Prostate gland (tissue), 2 donors: ENCODE measurements around the gene SMARCA1.

Experiments used
- POLR2A ChIP-seq: fragments of 450-650 bp; IDR thresholded peaks from one replicate; pipeline ENCODE4 v1.6.1; 2016; ENCODE audit warnings: antibody characterized with exemption, mild to moderate bottlenecking
- TF ChIP-seq, protein P1 (sequence below), 4 experiments: fragments of 200-600 bp in 2 of 4; fragments of 450-650 bp in 2 of 4; sonication (generic) in 2 of 4; IDR thresholded peaks; 1 replicate in 3 of 4; 2 replicates in 1 of 4; pipeline ENCODE4 v1.5.1; 2016 to 2019; ENCODE audit warnings: antibody characterized with exemption in 4 of 4, mild to moderate bottlenecking in 2 of 4, moderate library complexity in 2 of 4

DNA sequence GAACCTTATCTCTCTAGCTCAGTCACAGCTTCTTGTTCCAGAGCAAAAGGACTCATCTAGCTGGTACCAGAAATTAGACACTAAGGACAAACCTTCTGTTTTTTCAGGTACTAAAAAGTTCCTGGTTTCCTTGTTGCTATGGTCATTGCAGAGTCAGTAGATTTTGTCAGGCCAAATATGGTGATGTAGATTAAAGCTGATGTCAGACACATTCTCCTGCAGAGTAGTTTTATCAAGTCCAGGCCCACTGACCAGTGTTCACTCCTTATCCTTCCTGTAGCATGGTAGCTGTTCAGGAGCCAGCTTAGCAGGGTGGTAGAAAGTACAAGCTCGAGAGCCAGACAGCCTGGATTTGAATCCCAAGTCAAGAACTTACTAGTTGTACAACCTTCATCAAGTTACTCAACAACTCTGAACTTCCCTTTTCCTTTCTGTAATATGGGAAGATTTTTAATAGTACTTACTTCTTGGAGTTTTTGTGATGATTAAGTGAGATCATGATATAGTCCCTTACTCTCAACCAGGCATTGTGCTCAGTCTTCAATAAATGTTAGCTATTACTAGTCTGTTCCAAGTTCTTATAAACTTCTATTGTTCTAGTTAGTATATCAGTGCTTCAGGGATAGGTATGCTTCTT is 34.7 kb upstream of the SMARCA1 start:
- TF ChIP-seq, protein P1, sequence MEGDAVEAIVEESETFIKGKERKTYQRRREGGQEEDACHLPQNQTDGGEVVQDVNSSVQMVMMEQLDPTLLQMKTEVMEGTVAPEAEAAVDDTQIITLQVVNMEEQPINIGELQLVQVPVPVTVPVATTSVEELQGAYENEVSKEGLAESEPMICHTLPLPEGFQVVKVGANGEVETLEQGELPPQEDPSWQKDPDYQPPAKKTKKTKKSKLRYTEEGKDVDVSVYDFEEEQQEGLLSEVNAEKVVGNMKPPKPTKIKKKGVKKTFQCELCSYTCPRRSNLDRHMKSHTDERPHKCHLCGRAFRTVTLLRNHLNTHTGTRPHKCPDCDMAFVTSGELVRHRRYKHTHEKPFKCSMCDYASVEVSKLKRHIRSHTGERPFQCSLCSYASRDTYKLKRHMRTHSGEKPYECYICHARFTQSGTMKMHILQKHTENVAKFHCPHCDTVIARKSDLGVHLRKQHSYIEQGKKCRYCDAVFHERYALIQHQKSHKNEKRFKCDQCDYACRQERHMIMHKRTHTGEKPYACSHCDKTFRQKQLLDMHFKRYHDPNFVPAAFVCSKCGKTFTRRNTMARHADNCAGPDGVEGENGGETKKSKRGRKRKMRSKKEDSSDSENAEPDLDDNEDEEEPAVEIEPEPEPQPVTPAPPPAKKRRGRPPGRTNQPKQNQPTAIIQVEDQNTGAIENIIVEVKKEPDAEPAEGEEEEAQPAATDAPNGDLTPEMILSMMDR (IDR thresholded peaks at IDR 0.05), result no peak
- no peak for TF ChIP-seq POLR2A
